ENCODE results near the gene RSRC1.

GRCh38 chr3:158540066-158540465 lies 430.2 kb downstream of the RSRC1 start:
- TF ChIP-seq CTCF (IDR thresholded peaks at IDR 0.05) (no peak), EZH2 (IDR thresholded peaks at IDR 0.05; ENCODE audit: borderline replicate concordance, insufficient read depth, low read depth, low read length, poor library complexity, severe bottlenecking) (no peak)
